AG04449 (cell line): Measurements from ENCODE around the gene FGF3.

Experiments
- CTCF ChIA-PET: fragments of 350-600 bp; formaldehyde crosslinking; extraction: SDS; loops from one replicate; lab custom pipeline; 2021; ENCODE audit warnings: antibody characterized with exemption; lab: Yijun Ruan, JAX
- POLR2A ChIA-PET: fragments of 400-600, 350-600 bp; formaldehyde crosslinking; extraction: SDS; loops from one replicate; lab custom pipeline; 2020; ENCODE audit warnings: antibody characterized with exemption, inconsistent platforms; lab: Yijun Ruan, JAX
- DNase-seq: peaks from one replicate; pipeline ENCODE4 v3.0.0-alpha.2; 2010; ENCODE audit warnings: low read depth, low spot score
- H3K4me3 ChIP-seq: 2 replicates; pipeline ENCODE4 v1.5.1; 2011; ENCODE audit warnings: low read depth, mild to moderate bottlenecking, control low read depth, low read length
- TF ChIP-seq, protein P1 (sequence below): IDR thresholded peaks from one replicate; pipeline ENCODE4 v1.5.1; 2011; ENCODE audit warnings: mild to moderate bottlenecking, moderate library complexity, low read length, control low read depth, inconsistent platforms; ENCODE audit not compliant: insufficient read depth; ENCODE audit errors: missing control alignments

FGF3 gene

DNA sequence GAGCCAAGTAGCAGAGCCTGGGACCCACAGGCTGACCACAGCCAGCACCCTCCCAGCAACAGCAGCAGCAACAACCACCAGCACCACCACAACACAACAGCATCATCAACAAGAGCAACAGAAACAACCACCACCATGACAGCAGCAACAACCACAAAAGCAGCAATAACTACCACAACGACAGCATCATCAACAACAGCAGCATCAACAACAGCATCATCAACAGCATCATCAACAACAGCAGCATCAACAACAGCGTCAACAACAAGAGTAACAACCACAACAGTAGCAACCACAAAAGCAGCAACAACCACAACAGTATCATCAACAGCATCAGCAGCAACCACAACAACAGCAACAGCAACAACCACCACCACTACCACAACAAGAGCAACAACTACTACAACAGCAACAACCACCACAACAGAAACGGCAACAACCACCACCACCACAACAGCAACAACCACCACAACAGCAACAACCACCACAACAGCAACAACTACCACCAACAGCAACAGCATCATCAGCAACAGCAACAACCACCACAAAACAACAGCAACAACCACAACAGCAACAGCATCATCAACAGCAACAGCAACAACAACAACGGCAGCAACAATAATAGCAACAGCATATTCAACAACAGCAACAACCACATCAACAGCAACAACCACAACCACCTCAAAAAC is 22.1 kb upstream of the FGF3 start:
- no peak overlapping the region for H3K4me3 ChIP-seq
- TF ChIP-seq, protein P1, sequence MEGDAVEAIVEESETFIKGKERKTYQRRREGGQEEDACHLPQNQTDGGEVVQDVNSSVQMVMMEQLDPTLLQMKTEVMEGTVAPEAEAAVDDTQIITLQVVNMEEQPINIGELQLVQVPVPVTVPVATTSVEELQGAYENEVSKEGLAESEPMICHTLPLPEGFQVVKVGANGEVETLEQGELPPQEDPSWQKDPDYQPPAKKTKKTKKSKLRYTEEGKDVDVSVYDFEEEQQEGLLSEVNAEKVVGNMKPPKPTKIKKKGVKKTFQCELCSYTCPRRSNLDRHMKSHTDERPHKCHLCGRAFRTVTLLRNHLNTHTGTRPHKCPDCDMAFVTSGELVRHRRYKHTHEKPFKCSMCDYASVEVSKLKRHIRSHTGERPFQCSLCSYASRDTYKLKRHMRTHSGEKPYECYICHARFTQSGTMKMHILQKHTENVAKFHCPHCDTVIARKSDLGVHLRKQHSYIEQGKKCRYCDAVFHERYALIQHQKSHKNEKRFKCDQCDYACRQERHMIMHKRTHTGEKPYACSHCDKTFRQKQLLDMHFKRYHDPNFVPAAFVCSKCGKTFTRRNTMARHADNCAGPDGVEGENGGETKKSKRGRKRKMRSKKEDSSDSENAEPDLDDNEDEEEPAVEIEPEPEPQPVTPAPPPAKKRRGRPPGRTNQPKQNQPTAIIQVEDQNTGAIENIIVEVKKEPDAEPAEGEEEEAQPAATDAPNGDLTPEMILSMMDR = no peak
- ChIA-PET POLR2A (no interaction called here), CTCF (interaction anchor here (1.5 to 2.3 kb wide), 2 partner anchors 8 to 12 kb away, joined by 4 to 5 read pairs; no protein-coding TSS in a partner anchor)
- DNase-seq = no peak

DNA sequence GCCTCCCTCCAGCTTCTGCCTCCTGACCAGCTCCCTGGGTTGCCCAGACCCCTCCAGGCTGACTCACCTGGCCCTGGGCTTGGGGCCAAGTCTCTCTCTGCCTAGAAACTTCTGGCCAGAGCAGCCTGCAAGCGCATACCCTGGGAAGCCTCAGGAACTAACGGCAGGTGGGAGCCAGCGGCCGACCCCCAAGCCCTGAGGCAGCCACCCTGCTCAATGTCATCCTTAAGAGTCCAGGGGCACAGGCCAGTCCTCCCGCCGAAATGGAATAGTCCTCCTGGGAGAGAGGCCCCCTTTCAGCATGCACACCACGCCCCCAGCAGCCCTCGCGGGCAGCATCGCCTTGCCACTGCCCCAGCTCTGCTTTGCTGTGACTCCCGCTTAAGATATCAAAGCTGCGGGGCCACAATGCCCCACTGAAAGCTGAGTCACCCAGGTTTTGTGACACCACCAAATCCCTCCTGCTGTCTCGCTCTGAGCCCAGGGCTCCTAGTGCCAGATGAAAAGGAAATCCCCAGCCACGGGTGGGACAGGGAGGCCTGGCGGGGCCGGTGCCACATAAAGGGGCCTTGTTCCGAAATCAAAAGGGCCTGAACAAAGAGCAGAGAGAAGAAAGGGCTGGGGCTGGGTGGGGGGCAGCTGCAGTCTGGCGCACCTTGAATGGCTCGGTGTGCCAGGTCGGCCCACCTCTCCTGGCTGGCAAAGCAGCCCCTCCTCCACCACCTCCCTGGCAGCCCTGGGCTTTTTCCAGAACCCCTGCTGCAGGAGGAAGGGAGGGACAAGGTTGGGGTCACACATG is 21.4 kb upstream of the FGF3 start:
- ChIA-PET CTCF (no interaction called here), POLR2A (no interaction called here)
- TF ChIP-seq, protein P1 = no peak
- no peak for DNase-seq
- no peak overlapping the region for H3K4me3 ChIP-seq

DNA sequence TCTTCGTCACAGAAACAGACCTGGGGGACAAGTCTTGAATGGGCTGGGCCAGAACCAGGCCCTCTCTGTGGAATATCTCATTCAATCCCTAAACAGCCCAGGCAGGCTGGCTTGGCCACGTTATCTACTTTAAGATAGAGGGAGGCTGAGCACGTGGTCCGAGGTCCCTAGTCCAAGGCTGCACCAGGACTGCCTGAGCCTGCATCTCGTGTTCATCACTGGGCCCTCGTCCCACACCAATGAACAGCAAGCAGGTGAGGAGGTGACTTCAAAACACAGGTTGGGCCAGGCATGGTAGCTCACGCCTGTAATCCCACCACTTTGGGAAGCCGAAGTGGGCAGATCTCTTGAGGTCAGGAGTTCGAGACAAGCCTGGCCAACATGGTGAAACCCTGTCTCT is 20.3 kb upstream of the FGF3 start:
- ChIA-PET POLR2A (no interaction called here), CTCF (no interaction called here)
- TF ChIP-seq, protein P1 = no peak
- no peak for DNase-seq
- H3K4me3 ChIP-seq = no peak overlapping the region

DNA sequence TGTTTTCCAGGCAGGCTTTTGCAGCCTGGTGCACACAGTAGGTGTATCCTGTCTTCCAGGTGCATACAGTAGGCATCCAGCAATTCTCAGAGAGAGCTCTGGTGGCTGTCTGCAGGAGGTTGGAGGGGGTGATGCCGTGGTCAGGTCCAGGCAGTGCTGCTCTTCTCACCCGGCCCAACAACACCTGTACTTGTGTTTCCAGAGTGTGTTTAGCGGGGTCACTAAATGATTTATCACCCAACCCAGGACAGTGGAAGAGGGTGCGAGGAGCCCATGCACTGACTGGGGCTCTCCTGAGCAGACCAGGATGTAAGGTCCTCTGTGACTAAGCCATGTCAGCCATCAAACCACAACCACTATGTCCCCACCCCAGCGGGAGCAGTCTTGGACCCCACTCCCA is 18.6 kb upstream of the FGF3 start:
- no peak for DNase-seq
- TF ChIP-seq, protein P1 = no peak
- no peak overlapping the region for H3K4me3 ChIP-seq
- CTCF ChIA-PET = no interaction called here
- POLR2A ChIA-PET = no interaction called here

DNA sequence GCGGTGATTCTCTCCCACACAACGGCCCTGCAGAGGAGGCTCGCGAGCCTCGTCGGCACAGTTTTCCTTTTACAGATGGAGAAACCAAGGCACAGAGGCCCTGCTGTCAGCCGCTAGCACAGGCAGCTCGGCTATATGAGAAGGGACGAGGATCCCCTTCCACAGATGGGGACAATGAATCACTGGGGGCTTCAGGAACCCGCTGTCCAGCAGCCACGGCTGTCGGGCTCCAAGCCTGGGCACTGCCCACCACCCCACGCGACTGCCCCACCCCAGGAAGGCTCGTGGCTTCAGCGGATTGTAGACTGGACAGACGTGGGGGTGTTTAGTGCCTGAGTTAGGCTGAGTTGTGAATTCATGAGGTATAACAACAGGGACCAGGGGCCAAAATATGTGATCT is 17.2 kb upstream of the FGF3 start:
- TF ChIP-seq, protein P1 = no peak
- ChIA-PET POLR2A (no interaction called here), CTCF (no interaction called here)
- DNase-seq = no peak
- no peak overlapping the region for H3K4me3 ChIP-seq
